Measurements from ENCODE around the gene MACROD2.

DNA sequence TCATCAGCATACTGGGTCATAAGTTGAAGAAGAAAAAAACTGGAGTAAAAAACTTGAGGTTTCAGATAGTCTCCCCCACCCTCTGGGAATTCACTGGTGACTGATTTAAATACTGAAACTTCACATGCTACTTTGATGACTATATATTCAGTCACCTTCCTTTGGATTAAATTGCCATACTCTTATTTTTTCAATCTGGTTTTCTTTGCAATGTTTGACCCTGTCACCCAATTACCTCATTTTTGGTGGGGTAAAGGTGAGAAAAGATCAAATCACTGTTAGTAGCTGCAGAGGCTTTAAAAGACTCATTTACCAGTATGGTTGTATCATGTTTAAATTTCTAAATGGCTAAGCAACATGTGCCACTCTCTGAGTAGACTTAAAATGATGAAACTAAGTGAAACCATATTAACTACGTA is 1204.8 kb downstream of the MACROD2 start:
- TF ChIP-seq EP300 (IDR thresholded peaks at IDR 0.05) = no peak
- TF ChIP-seq, protein P1, sequence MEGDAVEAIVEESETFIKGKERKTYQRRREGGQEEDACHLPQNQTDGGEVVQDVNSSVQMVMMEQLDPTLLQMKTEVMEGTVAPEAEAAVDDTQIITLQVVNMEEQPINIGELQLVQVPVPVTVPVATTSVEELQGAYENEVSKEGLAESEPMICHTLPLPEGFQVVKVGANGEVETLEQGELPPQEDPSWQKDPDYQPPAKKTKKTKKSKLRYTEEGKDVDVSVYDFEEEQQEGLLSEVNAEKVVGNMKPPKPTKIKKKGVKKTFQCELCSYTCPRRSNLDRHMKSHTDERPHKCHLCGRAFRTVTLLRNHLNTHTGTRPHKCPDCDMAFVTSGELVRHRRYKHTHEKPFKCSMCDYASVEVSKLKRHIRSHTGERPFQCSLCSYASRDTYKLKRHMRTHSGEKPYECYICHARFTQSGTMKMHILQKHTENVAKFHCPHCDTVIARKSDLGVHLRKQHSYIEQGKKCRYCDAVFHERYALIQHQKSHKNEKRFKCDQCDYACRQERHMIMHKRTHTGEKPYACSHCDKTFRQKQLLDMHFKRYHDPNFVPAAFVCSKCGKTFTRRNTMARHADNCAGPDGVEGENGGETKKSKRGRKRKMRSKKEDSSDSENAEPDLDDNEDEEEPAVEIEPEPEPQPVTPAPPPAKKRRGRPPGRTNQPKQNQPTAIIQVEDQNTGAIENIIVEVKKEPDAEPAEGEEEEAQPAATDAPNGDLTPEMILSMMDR (IDR thresholded peaks at IDR 0.05) = no peak

All from tibial nerve (tissue), 4 donors.